Testis (tissue), 2 donors: Measurements from ENCODE around the gene ST3GAL2.
"Not testable (repeated sequence)": the region's sequence is repeated elsewhere in the genome, so short reads cannot be mapped to it uniquely, and the experiment has no call there.

ENCODE experiments used
- POLR2A ChIP-seq: fragments of 450-650 bp; IDR thresholded peaks from one replicate; pipeline ENCODE4 v1.6.1; 2017; ENCODE audit warnings: antibody characterized with exemption, mild to moderate bottlenecking, moderate library complexity
- TF ChIP-seq, protein P1 (sequence below), 3 experiments: fragments of 450-650 bp in 2 of 3; fragments of 200-600 bp in 1 of 3; sonication (generic) in 1 of 3; IDR thresholded peaks; one replicate each; pipeline ENCODE4 v1.5.1; 2016 to 2019; ENCODE audit warnings: antibody characterized with exemption in 3 of 3, mild to moderate bottlenecking in 2 of 3, moderate library complexity in 1 of 3

DNA sequence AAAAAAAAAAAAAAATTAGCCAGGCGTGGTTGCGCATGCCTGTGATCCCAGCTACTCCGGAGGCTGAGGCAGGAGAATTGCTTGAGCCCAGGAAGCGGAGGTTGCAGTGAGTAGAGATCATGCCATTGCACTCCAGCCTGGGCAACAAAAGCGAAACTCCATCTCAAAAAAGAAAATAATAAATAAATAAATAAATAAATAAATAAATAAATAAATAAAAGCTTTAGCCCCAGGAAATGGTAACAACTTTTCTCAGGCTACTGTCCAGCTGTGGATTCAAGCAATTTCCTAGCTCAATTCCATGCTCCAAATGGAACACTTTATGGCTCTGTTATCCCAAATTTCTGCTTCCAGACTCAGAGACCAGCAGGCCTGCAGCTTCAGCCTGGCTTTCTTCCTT is 25.3 kb downstream of the ST3GAL2 start:
- not testable (repeated sequence) for TF ChIP-seq POLR2A
- TF ChIP-seq, protein P1, sequence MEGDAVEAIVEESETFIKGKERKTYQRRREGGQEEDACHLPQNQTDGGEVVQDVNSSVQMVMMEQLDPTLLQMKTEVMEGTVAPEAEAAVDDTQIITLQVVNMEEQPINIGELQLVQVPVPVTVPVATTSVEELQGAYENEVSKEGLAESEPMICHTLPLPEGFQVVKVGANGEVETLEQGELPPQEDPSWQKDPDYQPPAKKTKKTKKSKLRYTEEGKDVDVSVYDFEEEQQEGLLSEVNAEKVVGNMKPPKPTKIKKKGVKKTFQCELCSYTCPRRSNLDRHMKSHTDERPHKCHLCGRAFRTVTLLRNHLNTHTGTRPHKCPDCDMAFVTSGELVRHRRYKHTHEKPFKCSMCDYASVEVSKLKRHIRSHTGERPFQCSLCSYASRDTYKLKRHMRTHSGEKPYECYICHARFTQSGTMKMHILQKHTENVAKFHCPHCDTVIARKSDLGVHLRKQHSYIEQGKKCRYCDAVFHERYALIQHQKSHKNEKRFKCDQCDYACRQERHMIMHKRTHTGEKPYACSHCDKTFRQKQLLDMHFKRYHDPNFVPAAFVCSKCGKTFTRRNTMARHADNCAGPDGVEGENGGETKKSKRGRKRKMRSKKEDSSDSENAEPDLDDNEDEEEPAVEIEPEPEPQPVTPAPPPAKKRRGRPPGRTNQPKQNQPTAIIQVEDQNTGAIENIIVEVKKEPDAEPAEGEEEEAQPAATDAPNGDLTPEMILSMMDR (IDR thresholded peaks at IDR 0.05), result not testable (repeated sequence)
